Lower leg skin (tissue), 4 donors: Measurements from ENCODE around the gene TRIM65. TPM values are rescaled to one million over a fixed set of nuclear protein-coding genes. Genes with fewer than 3 reads are reported as not detected.
"Not testable (repeated sequence)": the region's sequence is repeated elsewhere in the genome, so short reads cannot be mapped to it uniquely, and the experiment has no call there.

Source experiments
- DNase-seq, 2 donors: peaks; one replicate each; pipeline ENCODE4 v3.0.0-alpha.2; 2019; ENCODE audit warnings: low spot score in 2 of 2
- H3K4me3 ChIP-seq: fragments of 200-600 bp; sonication (generic); 2 replicates; pipeline ENCODE4 v1.5.1; 2017; ENCODE audit warnings: mild to moderate bottlenecking, low read depth; ENCODE audit not compliant: poor library complexity, severe bottlenecking
- POLR2A ChIP-seq, 2 donors: fragments of 450-650 bp; IDR thresholded peaks; one replicate each; pipeline ENCODE4 v1.6.1; 2016 to 2017; ENCODE audit warnings: antibody characterized with exemption in 2 of 2, mild to moderate bottlenecking in 1 of 2, moderate library complexity in 1 of 2
- WGBS, 2 donors: methylation state at CpG; one replicate each; pipeline ENCODE4 v1.1.5; 2018; 5-methylcytosine and 5-hydroxymethylcytosine counted together
- intact Hi-C: fragments of 100-400 bp; cut with DNase I; formaldehyde crosslinking; loops from one replicate; pipeline ENCODE4 v1.15.0; 2023; ENCODE audit warnings: low total_unique reads
- total RNA-seq, 4 donors: library from RNA; depleted of rRNA; stranded (reverse); fragments of >200 nt; gene quantifications; one replicate each; pipeline ENCODE4 v1.1.0, GENCODE V29; 2016
- TF ChIP-seq, protein P1 (sequence below), 3 donors: fragments of 450-650 bp; IDR thresholded peaks; one replicate each; pipeline ENCODE4 v1.5.1; 2016; ENCODE audit warnings: antibody characterized with exemption in 3 of 3, mild to moderate bottlenecking in 3 of 3, moderate library complexity in 2 of 3

TRIM65 gene
- total RNA-seq, 4 donors from 2014 or later: 23.1 to 36.3 (median 32.2) TPM

DNA sequence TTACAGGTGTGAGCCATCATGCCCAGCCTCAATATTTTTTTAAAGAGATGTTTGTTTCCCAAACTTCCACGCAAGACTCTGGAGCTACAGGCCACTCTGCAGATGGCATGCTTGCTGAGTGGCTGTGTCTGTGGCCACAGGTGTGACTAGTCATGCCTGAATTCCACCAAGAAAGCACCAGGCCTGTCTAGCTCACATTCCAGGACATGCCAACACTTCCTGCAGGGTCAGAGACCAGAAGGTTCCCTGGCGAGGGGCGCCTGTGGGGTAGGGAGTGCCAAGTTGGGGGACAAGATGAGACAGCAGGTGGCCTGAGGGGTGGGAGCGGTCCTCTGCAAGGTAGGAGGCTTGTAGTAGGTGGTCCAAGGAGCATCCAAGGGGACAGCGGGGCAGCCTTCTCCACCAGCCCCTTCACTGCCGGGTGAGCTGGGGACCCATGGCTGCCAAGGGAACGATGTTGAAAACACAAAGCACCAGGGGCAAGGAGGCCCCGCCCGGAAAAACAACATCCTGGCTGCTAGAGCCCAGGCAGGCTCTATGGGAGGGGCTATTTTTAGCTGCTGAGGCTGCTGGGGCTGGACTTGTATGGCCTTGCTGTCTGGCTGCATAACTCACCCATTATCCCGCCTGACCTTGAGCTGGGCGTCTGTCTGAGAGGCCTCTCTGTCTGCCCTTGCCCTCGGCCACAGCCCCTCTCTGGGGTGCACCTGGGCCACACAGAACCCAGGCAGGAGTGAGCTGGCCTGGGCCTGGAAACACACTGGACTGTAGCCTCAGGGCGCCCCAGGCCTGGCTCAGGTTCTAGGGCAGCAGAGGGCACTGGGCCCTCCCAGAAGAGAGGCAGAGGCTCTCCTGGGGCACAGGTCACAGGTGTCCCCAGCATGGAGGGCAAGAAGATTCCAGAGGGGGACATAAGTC is 24.1 kb downstream of the TRIM65 start:
- no peak overlapping the region for H3K4me3 ChIP-seq
- WGBS, 2 donors: 13 to 16% methylated on average over 11 of the region's 13 CpGs
- TF ChIP-seq POLR2A (IDR thresholded peaks at IDR 0.05): no peak
- TF ChIP-seq, protein P1, sequence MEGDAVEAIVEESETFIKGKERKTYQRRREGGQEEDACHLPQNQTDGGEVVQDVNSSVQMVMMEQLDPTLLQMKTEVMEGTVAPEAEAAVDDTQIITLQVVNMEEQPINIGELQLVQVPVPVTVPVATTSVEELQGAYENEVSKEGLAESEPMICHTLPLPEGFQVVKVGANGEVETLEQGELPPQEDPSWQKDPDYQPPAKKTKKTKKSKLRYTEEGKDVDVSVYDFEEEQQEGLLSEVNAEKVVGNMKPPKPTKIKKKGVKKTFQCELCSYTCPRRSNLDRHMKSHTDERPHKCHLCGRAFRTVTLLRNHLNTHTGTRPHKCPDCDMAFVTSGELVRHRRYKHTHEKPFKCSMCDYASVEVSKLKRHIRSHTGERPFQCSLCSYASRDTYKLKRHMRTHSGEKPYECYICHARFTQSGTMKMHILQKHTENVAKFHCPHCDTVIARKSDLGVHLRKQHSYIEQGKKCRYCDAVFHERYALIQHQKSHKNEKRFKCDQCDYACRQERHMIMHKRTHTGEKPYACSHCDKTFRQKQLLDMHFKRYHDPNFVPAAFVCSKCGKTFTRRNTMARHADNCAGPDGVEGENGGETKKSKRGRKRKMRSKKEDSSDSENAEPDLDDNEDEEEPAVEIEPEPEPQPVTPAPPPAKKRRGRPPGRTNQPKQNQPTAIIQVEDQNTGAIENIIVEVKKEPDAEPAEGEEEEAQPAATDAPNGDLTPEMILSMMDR (IDR thresholded peaks at IDR 0.05): peak in 1 of 3 donors; percentile 90
- intact Hi-C loops: no loop called here
- peak; percentile 89 to 96 for DNase-seq

DNA sequence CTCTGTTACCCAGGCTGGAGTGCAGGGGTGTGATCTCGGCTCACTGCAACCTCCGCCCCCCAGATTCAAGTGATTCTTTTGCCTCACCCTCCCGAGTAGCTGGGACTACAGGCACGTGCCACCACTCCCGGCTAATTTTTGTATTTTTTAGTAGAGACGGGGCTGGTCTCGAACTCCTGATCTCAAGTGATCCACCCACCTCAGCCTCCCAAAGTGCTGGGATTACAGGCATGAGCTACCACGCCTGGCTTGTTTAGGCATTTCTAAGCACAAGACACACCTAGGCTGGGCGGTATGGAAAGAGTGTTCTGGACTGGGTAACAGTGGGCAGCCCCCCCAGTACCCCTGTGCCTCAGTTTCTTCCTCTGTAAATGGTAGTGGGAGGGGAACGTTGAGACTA is 26.5 kb downstream of the TRIM65 start:
- H3K4me3 ChIP-seq, intact Hi-C loops, DNase-seq: not testable (repeated sequence)
- WGBS, 2 donors: 34 to 38% methylated on average over 10 of the region's 10 CpGs

DNA sequence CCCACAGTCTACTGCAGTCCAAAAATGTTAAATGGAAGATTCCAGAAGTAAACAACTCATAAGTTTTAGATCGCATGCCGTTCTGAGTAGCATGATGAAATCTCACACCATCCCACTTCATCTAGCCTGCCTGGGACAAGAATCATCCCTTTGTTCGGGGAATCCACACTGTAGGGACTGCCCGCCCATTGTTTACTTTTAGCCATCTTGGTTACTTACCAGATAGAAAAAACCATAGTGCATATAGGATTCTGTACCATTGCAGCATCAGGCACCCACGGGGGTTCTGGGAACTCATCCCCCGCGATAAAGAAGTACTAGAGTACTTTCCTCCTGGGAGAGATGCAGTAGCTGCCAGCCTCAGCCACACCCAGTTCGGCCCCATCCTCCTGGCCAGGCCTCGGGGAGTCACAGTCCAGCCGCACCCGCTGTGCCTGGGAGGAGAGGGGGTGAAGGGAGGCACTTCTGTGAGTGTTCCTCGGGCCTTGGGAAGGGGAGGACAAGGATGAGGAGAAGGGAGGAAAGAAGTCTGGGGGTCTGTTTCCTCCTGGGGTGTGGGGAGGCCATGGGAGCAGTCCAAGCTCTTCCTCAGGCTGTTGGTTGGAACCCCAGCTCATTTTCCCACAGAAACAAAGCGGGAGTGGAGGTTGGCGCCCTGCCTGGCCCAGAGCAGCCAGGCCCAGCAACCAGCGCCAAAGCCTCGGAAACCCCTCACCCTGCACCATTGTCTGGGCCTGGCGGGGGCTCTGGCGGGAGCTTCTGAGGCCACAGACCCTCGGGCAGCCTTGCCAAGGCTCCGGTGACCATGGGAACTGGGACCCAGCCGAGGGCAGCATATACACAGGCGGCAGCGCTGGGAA is 27.2 kb downstream of the TRIM65 start:
- TF ChIP-seq POLR2A (IDR thresholded peaks at IDR 0.05): no peak
- TF ChIP-seq, protein P1 (IDR thresholded peaks at IDR 0.05): no peak
- no peak overlapping the region for H3K4me3 ChIP-seq
- 17 to 26% methylated on average over 22 to 23 of the region's 23 CpGs for WGBS, 2 donors
- DNase-seq: peak in 1 of 2 donors; percentile 93
- intact Hi-C loops: no loop called here

DNA sequence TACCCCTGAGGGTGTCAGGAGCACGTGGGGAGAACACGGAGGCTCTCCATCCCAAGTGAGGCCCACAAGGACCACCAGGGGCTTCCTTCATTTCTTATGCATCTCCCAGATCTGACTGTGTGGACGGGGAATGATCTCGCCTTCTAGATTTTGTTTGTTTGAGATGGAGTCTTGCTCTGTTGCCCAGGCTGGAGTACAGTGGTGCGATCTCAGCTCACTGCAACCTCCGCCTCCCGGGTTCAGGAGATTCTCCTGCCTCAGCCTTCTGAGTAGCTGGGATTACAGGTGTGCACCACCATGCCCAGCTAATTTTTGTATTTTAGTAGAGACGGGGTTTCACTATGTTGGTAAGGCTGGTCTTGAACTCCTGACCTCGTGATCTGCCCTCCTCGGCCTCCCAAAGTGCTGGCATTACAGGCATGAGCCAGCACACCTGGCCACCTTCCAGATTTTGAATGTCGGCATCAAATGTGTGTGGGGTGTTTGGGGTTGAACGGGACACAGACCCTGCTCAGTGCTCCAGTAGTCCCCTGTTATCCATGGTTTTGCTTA is 27.9 kb downstream of the TRIM65 start:
- H3K4me3 ChIP-seq, DNase-seq, intact Hi-C loops: not testable (repeated sequence)
- WGBS, 2 donors: 76 to 79% methylated on average over 12 of the region's 12 CpGs

DNA sequence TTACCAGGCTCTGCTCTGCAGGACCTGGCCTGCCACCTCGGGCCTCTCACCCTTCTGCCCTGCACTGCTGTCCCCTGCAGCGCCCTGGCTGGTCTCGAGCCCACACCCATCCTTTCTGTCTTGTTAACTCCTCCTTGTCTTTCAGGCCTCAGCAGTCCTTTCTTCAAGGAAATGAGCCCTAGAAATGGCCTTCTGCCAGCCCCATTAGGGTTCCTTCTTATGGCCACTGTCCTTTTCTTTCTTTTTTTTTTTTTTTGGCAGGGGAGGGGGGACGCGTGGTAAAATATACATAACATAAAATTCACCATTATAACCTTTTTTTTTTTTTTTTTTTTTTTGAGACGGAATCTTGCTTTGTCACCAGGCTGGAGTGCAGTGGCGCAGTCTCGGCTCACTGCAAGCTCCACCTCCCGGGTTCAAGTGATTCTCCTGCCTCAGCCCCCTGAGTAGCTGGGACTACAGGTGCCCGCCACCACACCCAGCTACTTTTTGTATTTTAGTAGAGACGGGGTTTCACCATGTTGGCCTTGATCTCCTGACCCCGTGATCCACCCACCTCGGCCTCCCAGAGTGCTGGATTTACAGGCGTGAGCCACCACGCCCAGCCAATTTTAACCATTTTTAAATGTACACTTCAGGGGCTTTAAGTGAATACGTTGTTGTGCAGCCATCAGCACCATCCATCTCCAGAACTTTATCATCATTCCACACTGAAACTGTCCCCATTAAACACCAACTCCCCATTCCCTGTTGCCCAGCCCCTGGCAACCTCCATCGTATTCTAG is 31.2 kb downstream of the TRIM65 start:
- intact Hi-C loops, H3K4me3 ChIP-seq, DNase-seq: not testable (repeated sequence)
- 74 to 77% methylated on average over 17 of the region's 17 CpGs for WGBS, 2 donors

DNA sequence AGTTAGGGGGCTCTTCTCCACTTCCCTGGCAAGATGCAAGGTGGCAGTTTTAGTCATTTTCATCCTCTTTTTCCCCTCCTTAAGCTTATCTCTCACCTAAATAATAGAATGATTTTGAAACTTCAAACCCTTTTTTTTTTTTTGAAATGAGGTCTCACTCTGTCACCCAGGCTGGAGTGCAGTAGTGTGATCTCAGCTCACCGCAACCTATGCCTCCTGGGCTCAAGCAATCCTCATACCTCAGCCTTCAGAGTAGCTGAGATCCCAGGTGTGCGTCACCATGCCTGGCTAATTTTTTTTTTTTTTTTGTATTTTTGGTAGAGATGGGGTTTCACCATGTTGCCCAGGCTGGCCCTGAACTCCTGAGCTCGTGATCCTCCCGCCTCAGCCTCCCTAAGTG is 31.9 kb downstream of the TRIM65 start:
- intact Hi-C loops, DNase-seq, H3K4me3 ChIP-seq: not testable (repeated sequence)
- WGBS, 2 donors: 59 to 65% methylated on average over 4 of the region's 4 CpGs

DNA sequence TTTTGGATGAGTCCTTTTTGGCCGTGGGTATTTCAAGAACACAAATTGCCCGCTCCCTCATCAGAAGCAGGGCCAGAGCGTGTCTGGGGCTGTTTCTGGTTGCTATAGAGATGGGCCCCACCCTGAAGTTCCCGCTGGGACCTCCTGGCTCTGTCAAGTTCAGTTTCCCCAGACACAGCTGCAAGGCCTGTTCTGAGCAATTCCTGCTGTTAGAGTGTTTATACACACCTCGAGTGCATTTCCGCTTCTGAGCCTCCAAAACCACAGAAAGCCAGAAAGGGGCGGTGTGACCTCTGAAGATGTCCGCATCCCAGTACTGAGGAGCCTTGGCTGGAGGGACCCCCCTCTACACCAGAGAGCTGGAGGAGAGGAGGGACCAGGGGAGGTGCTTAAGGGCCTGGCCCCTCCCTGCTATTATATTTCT is 32.3 kb downstream of the TRIM65 start:
- H3K4me3 ChIP-seq: no peak overlapping the region
- TF ChIP-seq, protein P1 (IDR thresholded peaks at IDR 0.05): no peak
- no peak for TF ChIP-seq POLR2A (IDR thresholded peaks at IDR 0.05)
- peak in 1 of 2 donors; percentile 75 for DNase-seq
- WGBS, 2 donors: 4 to 9% methylated on average over 8 of the region's 8 CpGs
- intact Hi-C loops: no loop called here
